NCI-H1694 treated with DMSO at 0.1 percent for 48 hours (cell line): Measurements from ENCODE around the gene EMSY.
"Not testable (repeated sequence)": the region's sequence is repeated elsewhere in the genome, so short reads cannot be mapped to it uniquely, and the experiment has no call there.

Experiments
- DNase-seq: peaks from one replicate; lab custom pipeline; 2025; lab: John Stamatoyannopoulos, UW

EMSY gene

GRCh38 chr11:76568621-76569020, 123.8 kb downstream of the EMSY start:
- DNase-seq: no peak

- DNase-seq: not testable (repeated sequence)
Measured at GRCh38 chr11:76572181-76572875, 127.5 kb downstream of the EMSY start.

GRCh38 chr11:76574406-76574805, 129.6 kb downstream of the EMSY start:
- no peak for DNase-seq

- no peak for DNase-seq
Measured at GRCh38 chr11:76574879-76575278, 130.1 kb downstream of the EMSY start.

- DNase-seq: no peak
Measured at GRCh38 chr11:76577226-76577920, 132.6 kb downstream of the EMSY start.

GRCh38 chr11:76577921-76578653, 133.3 kb downstream of the EMSY start:
- no peak for DNase-seq

GRCh38 chr11:76578654-76579055, 133.8 kb downstream of the EMSY start:
- DNase-seq: no peak

- no peak for DNase-seq
Measured at GRCh38 chr11:76579056-76579751, 134.4 kb downstream of the EMSY start.

- DNase-seq: no peak
Measured at GRCh38 chr11:76579752-76580151, 134.9 kb downstream of the EMSY start.

GRCh38 chr11:76582471-76582870, 137.7 kb downstream of the EMSY start:
- DNase-seq: not testable (repeated sequence)

GRCh38 chr11:76587820-76588454, 143.1 kb downstream of the EMSY start:
- DNase-seq: no peak

- no peak for DNase-seq
Measured at GRCh38 chr11:76588455-76589325, 143.9 kb downstream of the EMSY start.

- DNase-seq: no peak
Measured at GRCh38 chr11:76589477-76589876, 144.7 kb downstream of the EMSY start.

GRCh38 chr11:76589964-76590950, 145.4 kb downstream of the EMSY start:
- DNase-seq: no peak

GRCh38 chr11:76591416-76591815, 146.6 kb downstream of the EMSY start:
- no peak for DNase-seq

- no peak for DNase-seq
Measured at GRCh38 chr11:76592025-76592914, 147.5 kb downstream of the EMSY start.

- no peak for DNase-seq
Measured at GRCh38 chr11:76592961-76593360, 148.1 kb downstream of the EMSY start.

- not testable (repeated sequence) for DNase-seq
Measured at GRCh38 chr11:76595091-76595490, 150.3 kb downstream of the EMSY start.

GRCh38 chr11:76596652-76597051, 151.8 kb downstream of the EMSY start:
- DNase-seq: no peak
